Measurements from ENCODE around the gene TPPP2. TPM values are rescaled to one million over a fixed set of nuclear protein-coding genes. Genes with fewer than 3 reads are reported as not detected.

Gene TPPP2
- total RNA-seq, 1 donor from 2014 or later: not detected

GRCh38 chr14:21057803-21058675, 28.0 kb downstream of the TPPP2 start, which contains the start of gene RNASE8:
RNASE8 (plus strand) TSS chr14:21057822; CDS start chr14:21057893, 71 bp downstream.
- no peak within 1 kb of the TSS for H3K27ac Mint-ChIP-seq
- no peaks in the 10 kb centered on the region for H3K36me3 Mint-ChIP-seq
- H3K27me3 Mint-ChIP-seq: peaks cover 4% of the 10 kb centered on the region
- no peak for DNase-seq (ENCODE audit: extremely low spot score, unreplicated experiment)
- no peak within 1 kb of the TSS for H3K4me3 Mint-ChIP-seq
- no peaks in the 10 kb centered on the region for H3K9me3 Mint-ChIP-seq
- TF ChIP-seq CTCF (conservative IDR thresholded peaks at IDR 0.05): no peak
- H3K4me1 Mint-ChIP-seq (ENCODE audit: unreplicated experiment): peaks cover 33% of the 10 kb centered on the region

GRCh38 chr14:21058903-21059302, 28.9 kb downstream of the TPPP2 start:
- Mint-ChIP-seq H3K9me3 (no peaks in the 10 kb centered on the region), H3K36me3 (no peaks in the 10 kb centered on the region), H3K4me1 (ENCODE audit: unreplicated experiment) (peaks cover 40% of the 10 kb centered on the region), H3K4me3 (no peak overlapping the region), H3K27me3 (peaks cover 4% of the 10 kb centered on the region), H3K27ac (no peak overlapping the region)
- DNase-seq (ENCODE audit: extremely low spot score, unreplicated experiment): no peak
- no peak for TF ChIP-seq CTCF (conservative IDR thresholded peaks at IDR 0.05)

GRCh38 chr14:21059842-21060613, 30.0 kb downstream of the TPPP2 start:
- H3K4me1 Mint-ChIP-seq (ENCODE audit: unreplicated experiment): peaks cover 35% of the 10 kb centered on the region
- H3K9me3 Mint-ChIP-seq: no peaks in the 10 kb centered on the region
- peaks cover 4% of the 10 kb centered on the region for H3K27me3 Mint-ChIP-seq
- no peak for DNase-seq (ENCODE audit: extremely low spot score, unreplicated experiment)
- no peak overlapping the region for H3K27ac Mint-ChIP-seq
- H3K4me3 Mint-ChIP-seq: no peak overlapping the region
- H3K36me3 Mint-ChIP-seq: no peaks in the 10 kb centered on the region
- TF ChIP-seq CTCF (conservative IDR thresholded peaks at IDR 0.05): no peak

- Mint-ChIP-seq H3K36me3 (no peaks in the 10 kb centered on the region), H3K27me3 (peaks cover 8% of the 10 kb centered on the region), H3K4me1 (ENCODE audit: unreplicated experiment) (peaks cover 30% of the 10 kb centered on the region), H3K4me3 (no peak overlapping the region), H3K27ac (no peak overlapping the region), H3K9me3 (no peaks in the 10 kb centered on the region)
- no peak for DNase-seq (ENCODE audit: extremely low spot score, unreplicated experiment)
- no peak for TF ChIP-seq CTCF (conservative IDR thresholded peaks at IDR 0.05)
Observed at GRCh38 chr14:21060614-21061346, 30.8 kb downstream of the TPPP2 start.

DNA sequence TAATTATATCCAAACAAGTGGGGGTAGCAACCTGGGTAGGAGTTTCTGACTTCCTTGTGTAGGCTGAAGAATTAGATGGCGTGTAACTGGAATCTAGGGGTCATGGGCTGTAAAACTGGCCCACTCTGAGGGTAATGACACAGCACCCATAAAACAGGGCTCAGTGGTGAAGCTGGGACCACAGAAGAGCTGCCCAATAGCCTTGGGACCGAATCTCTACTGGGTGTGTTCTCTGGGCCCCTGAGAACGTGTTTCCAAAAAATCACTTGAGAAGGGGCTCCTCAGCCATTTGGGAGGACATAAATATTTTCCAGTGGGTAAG, 31.3 kb downstream of the TPPP2 start:
- peaks cover 11% of the 10 kb centered on the region for H3K27me3 Mint-ChIP-seq
- TF ChIP-seq CTCF (conservative IDR thresholded peaks at IDR 0.05): no peak

More for the DNA sequence above, 31.3 kb downstream of the TPPP2 start:
- no peak overlapping the region for H3K27ac Mint-ChIP-seq
- H3K9me3 Mint-ChIP-seq: no peaks in the 10 kb centered on the region
- no peak overlapping the region for H3K4me3 Mint-ChIP-seq
- H3K4me1 Mint-ChIP-seq (ENCODE audit: unreplicated experiment): peaks cover 29% of the 10 kb centered on the region
- no peak for DNase-seq (ENCODE audit: extremely low spot score, unreplicated experiment)
- H3K36me3 Mint-ChIP-seq: no peaks in the 10 kb centered on the region

Data from type B pancreatic cell (in vitro differentiated cells).